KMS-11 (cell line): ENCODE data around the gene LMO7.

Source experiments
- H2AFZ ChIP-seq: fragments of 200-600 bp; sonication (generic); 2 replicates; pipeline ENCODE4 v1.6.1; 2016; ENCODE audit warnings: antibody characterized with exemption, mixed run types, low read depth
- H3K27ac ChIP-seq: fragments of 200-600 bp; sonication (generic); 2 replicates; pipeline ENCODE4 v1.6.1; 2016; ENCODE audit warnings: mild to moderate bottlenecking, mixed run types
- H3K27me3 ChIP-seq: fragments of 200-600 bp; sonication (generic); 2 replicates; pipeline ENCODE4 v1.6.1; 2017; ENCODE audit warnings: mild to moderate bottlenecking, low read depth, mixed run types, moderate library complexity; ENCODE audit not compliant: insufficient read depth
- H3K36me3 ChIP-seq: fragments of 200-600 bp; sonication (generic); 2 replicates; pipeline ENCODE4 v1.6.1; 2017; ENCODE audit warnings: mild to moderate bottlenecking, mixed run types; ENCODE audit not compliant: insufficient read depth
- H3K4me1 ChIP-seq: fragments of 200-600 bp; sonication (generic); 2 replicates; pipeline ENCODE4 v1.6.1; 2016; ENCODE audit warnings: mild to moderate bottlenecking, low read depth, mixed run types; ENCODE audit not compliant: poor library complexity, severe bottlenecking
- H3K4me2 ChIP-seq: fragments of 200-600 bp; sonication (generic); 2 replicates; pipeline ENCODE4 v1.7.0; 2016; ENCODE audit warnings: mild to moderate bottlenecking, mixed run types
- H3K4me3 ChIP-seq: fragments of 200-600 bp; sonication (generic); IDR thresholded peaks from 2 replicates; pipeline ENCODE4 v1.6.1; 2017; ENCODE audit warnings: low read depth, low read length, mixed read lengths; ENCODE audit not compliant: insufficient read depth
- H3K79me2 ChIP-seq: fragments of 200-600 bp; sonication (generic); 2 replicates; pipeline ENCODE4 v1.6.1; 2016; ENCODE audit warnings: low read depth, mixed run types; ENCODE audit not compliant: insufficient read depth
- H3K9ac ChIP-seq: fragments of 200-600 bp; sonication (generic); 2 replicates; pipeline ENCODE4 v1.6.1; 2016; ENCODE audit warnings: mild to moderate bottlenecking, mixed run types
- H4K20me1 ChIP-seq: fragments of 200-600 bp; sonication (generic); 2 replicates; pipeline ENCODE4 v1.6.1; 2016; ENCODE audit warnings: mild to moderate bottlenecking, mixed run types; ENCODE audit not compliant: insufficient read depth
- TF ChIP-seq, protein P1 (sequence below): fragments of 200-600 bp; sonication (generic); conservative IDR thresholded peaks from 2 replicates; pipeline ENCODE4 v1.6.1; 2017; ENCODE audit warnings: low read depth, mild to moderate bottlenecking, antibody characterized with exemption, low read length, moderate library complexity, mixed read lengths

Gene LMO7

DNA sequence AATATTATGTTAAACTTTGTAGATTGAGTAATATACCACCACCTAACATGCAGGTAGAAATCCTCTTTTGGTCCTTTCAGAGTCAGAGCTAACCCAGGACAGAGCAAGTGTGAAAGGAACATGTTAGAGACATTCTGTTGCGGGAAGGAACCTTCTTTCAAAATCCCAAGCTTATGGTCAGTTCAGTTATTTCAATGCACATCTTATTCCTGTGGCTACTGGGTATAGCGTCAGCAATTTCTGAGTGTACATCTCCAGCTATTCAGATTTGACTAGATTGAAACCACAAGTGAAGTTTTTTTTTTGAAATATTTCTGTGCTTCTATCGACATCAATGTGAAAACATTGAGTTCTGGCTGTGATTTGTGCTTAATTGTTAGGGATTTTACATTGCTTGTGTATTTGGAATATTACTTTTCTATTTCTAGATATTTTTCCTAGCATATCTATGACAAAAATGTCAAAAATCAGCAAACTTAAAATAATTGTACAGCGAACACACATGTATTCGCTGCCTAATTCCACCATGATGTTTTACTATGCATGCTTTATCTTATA, 165.3 kb downstream of the LMO7 start:
- Histone ChIP-seq H2AFZ (no peak overlapping the region), H3K4me2 (no peak overlapping the region), H3K4me3 (no peak overlapping the region), H3K79me2 (no peaks in the 10 kb centered on the region), H4K20me1 (no peaks in the 10 kb centered on the region), H3K27ac (no peak overlapping the region), H3K9ac (no peak overlapping the region), H3K27me3 (no peaks in the 10 kb centered on the region), H3K36me3 (no peaks in the 10 kb centered on the region), H3K4me1 (no peaks in the 10 kb centered on the region)
- TF ChIP-seq, protein P1, sequence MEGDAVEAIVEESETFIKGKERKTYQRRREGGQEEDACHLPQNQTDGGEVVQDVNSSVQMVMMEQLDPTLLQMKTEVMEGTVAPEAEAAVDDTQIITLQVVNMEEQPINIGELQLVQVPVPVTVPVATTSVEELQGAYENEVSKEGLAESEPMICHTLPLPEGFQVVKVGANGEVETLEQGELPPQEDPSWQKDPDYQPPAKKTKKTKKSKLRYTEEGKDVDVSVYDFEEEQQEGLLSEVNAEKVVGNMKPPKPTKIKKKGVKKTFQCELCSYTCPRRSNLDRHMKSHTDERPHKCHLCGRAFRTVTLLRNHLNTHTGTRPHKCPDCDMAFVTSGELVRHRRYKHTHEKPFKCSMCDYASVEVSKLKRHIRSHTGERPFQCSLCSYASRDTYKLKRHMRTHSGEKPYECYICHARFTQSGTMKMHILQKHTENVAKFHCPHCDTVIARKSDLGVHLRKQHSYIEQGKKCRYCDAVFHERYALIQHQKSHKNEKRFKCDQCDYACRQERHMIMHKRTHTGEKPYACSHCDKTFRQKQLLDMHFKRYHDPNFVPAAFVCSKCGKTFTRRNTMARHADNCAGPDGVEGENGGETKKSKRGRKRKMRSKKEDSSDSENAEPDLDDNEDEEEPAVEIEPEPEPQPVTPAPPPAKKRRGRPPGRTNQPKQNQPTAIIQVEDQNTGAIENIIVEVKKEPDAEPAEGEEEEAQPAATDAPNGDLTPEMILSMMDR: no peak

DNA sequence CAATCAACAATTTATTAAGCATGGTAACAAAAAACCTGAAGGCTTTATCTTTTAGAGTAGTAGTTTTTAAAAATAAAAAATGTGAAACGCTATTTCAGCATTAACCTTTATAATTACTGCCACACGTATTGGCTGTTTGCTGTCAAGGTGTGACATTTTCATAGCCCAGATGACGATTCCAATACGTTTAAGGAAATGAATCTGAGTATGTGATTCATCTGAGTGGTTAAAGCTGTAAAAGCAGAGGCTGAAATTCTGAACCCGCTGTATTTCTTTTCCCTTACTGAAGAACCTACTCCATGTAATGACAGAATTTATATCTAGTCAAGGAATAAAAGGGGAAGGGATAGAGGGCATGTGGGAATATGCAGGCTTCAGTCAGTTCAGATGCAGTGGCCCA, 166.0 kb downstream of the LMO7 start:
- no peak overlapping the region for H2AFZ ChIP-seq
- H3K4me3 ChIP-seq: no peak overlapping the region
- no peaks in the 10 kb centered on the region for H3K4me1 ChIP-seq
- H3K36me3 ChIP-seq: no peaks in the 10 kb centered on the region
- H3K27ac ChIP-seq: no peak overlapping the region
- no peaks in the 10 kb centered on the region for H3K27me3 ChIP-seq
- H3K9ac ChIP-seq: no peak overlapping the region
- no peaks in the 10 kb centered on the region for H4K20me1 ChIP-seq
- TF ChIP-seq, protein P1: no peak
- H3K4me2 ChIP-seq: no peak overlapping the region
- H3K79me2 ChIP-seq: no peaks in the 10 kb centered on the region

DNA sequence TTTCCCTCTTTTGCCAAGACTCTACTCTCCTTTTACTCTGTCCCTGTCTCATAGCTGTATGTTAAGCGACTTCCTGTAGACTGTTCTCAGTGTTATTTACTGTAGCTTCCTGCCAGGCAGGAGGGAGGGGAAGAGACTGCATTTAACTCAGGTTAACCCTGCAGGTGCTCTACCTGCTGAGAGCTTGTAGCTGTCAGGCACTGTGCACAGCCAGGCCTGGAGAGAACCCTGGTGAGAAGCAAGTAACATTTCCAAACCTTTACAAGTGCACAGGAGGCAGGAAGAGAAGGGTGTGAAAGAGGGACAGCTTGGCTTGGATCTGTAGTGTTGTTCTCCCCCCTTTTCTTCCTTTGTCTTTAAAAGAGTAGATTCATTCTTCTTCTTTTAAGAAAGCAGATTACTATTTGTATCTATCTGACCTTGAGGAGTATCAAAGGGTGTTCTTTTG, 167.1 kb downstream of the LMO7 start:
- Histone ChIP-seq H3K27me3 (no peaks in the 10 kb centered on the region), H4K20me1 (no peaks in the 10 kb centered on the region), H3K79me2 (no peaks in the 10 kb centered on the region), H3K4me2 (no peak overlapping the region), H3K27ac (no peak overlapping the region), H3K4me1 (no peaks in the 10 kb centered on the region), H2AFZ (no peak overlapping the region), H3K36me3 (no peaks in the 10 kb centered on the region), H3K9ac (no peak overlapping the region), H3K4me3 (no peak overlapping the region)
- TF ChIP-seq, protein P1: no peak

DNA sequence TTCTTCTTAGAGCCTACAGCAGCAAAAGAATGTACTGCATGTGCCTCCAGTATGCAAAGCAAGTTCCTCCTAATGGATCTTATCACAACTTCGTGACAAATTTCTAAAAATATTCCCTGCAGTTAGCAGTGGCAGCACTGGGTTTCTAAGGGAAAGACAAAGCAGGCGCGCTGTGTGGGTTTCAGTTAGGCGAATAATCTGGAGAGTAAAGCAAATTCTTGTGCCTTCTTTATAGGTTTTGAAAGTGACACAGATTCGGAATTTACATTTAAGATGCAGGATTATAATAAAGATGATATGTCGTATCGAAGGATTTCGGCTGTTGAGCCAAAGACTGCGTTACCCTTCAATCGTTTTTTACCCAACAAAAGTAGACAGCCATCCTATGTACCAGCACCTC, 167.9 kb downstream of the LMO7 start:
- no peaks in the 10 kb centered on the region for H3K27me3 ChIP-seq
- H3K4me3 ChIP-seq: no peak overlapping the region
- H3K36me3 ChIP-seq: no peaks in the 10 kb centered on the region
- H3K4me2 ChIP-seq: no peak overlapping the region
- no peak overlapping the region for H2AFZ ChIP-seq
- TF ChIP-seq, protein P1: no peak
- H3K79me2 ChIP-seq: no peaks in the 10 kb centered on the region
- H3K27ac ChIP-seq: no peak overlapping the region
- no peaks in the 10 kb centered on the region for H3K4me1 ChIP-seq
- H4K20me1 ChIP-seq: no peaks in the 10 kb centered on the region
- H3K9ac ChIP-seq: no peak overlapping the region
